ENCODE measurements around the gene FDX2.

The FDX2 gene

GRCh38 chr19:10321874-10322835 lies 6.3 kb upstream of the FDX2 start:
- peaks cover 29% of the 10 kb centered on the region for H3K36me3 Mint-ChIP-seq (ENCODE audit: low read depth)
- H3K4me1 Mint-ChIP-seq (ENCODE audit: low read depth), result no peaks in the 10 kb centered on the region
- DNase-seq (ENCODE audit: low spot score), result no peak
- no peaks in the 10 kb centered on the region for H3K27me3 Mint-ChIP-seq (ENCODE audit: low read depth)
- no peak overlapping the region for H3K4me3 Mint-ChIP-seq
- H3K27ac Mint-ChIP-seq, result peak overlapping the region; percentile 1
- no peaks in the 10 kb centered on the region for H3K9me3 Mint-ChIP-seq

- no peak for DNase-seq (ENCODE audit: low spot score)
- H3K27ac Mint-ChIP-seq, result no peak overlapping the region
- peaks cover 28% of the 10 kb centered on the region for H3K36me3 Mint-ChIP-seq (ENCODE audit: low read depth)
- H3K4me3 Mint-ChIP-seq, result no peak overlapping the region
- no peaks in the 10 kb centered on the region for H3K27me3 Mint-ChIP-seq (ENCODE audit: low read depth)
- no peaks in the 10 kb centered on the region for H3K9me3 Mint-ChIP-seq
- no peaks in the 10 kb centered on the region for H3K4me1 Mint-ChIP-seq (ENCODE audit: low read depth)
These were observed 5.6 kb upstream of the FDX2 start for GRCh38 chr19:10321417-10321797.

- no peak for DNase-seq (ENCODE audit: low spot score)
- H3K27me3 Mint-ChIP-seq (ENCODE audit: low read depth), result no peaks in the 10 kb centered on the region
- H3K27ac Mint-ChIP-seq, result no peak overlapping the region
- no peaks in the 10 kb centered on the region for H3K9me3 Mint-ChIP-seq
- H3K4me1 Mint-ChIP-seq (ENCODE audit: low read depth), result peaks cover 2% of the 10 kb centered on the region
- H3K36me3 Mint-ChIP-seq (ENCODE audit: low read depth), result peaks cover 31% of the 10 kb centered on the region
- H3K4me3 Mint-ChIP-seq, result no peak overlapping the region
These were observed 5.0 kb upstream of the FDX2 start for GRCh38 chr19:10320602-10321416.

GRCh38 chr19:10318807-10319682 lies 3.2 kb upstream of the FDX2 start:
- no peak for DNase-seq (ENCODE audit: low spot score)
- H3K9me3 Mint-ChIP-seq, result no peaks in the 10 kb centered on the region
- H3K36me3 Mint-ChIP-seq (ENCODE audit: low read depth), result peaks cover 30% of the 10 kb centered on the region
- H3K4me1 Mint-ChIP-seq (ENCODE audit: low read depth), result peaks cover 9% of the 10 kb centered on the region
- H3K27me3 Mint-ChIP-seq (ENCODE audit: low read depth), result no peaks in the 10 kb centered on the region
- H3K4me3 Mint-ChIP-seq, result no peak overlapping the region
- H3K27ac Mint-ChIP-seq, result no peak overlapping the region

GRCh38 chr19:10317857-10318462 lies 2.1 kb upstream of the FDX2 start:
- Mint-ChIP-seq H3K9me3 (no peaks in the 10 kb centered on the region), H3K4me1 (ENCODE audit: low read depth) (peaks cover 9% of the 10 kb centered on the region), H3K4me3 (no peak overlapping the region), H3K27ac (no peak overlapping the region), H3K36me3 (ENCODE audit: low read depth) (peaks cover 29% of the 10 kb centered on the region), H3K27me3 (ENCODE audit: low read depth) (no peaks in the 10 kb centered on the region)
- no peak for DNase-seq (ENCODE audit: low spot score)

- Mint-ChIP-seq H3K36me3 (ENCODE audit: low read depth) (peaks cover 29% of the 10 kb centered on the region), H3K4me3 (no peak overlapping the region), H3K27me3 (ENCODE audit: low read depth) (no peaks in the 10 kb centered on the region), H3K4me1 (ENCODE audit: low read depth) (peaks cover 9% of the 10 kb centered on the region), H3K9me3 (no peaks in the 10 kb centered on the region), H3K27ac (peak overlapping the region; percentile 20)
- DNase-seq (ENCODE audit: low spot score), result no peak
These were observed 1.4 kb upstream of the FDX2 start for GRCh38 chr19:10317045-10317856.

GRCh38 chr19:10316229-10317044 lies 622 bp upstream of the FDX2 start:
- peak overlapping the region; percentile 74 for H3K27ac Mint-ChIP-seq
- peak overlapping the region; percentile 92 for H3K4me3 Mint-ChIP-seq
- H3K36me3 Mint-ChIP-seq (ENCODE audit: low read depth), result peaks cover 24% of the 10 kb centered on the region
- H3K27me3 Mint-ChIP-seq (ENCODE audit: low read depth), result no peaks in the 10 kb centered on the region
- DNase-seq (ENCODE audit: low spot score), result no peak
- H3K9me3 Mint-ChIP-seq, result no peaks in the 10 kb centered on the region
- peaks cover 9% of the 10 kb centered on the region for H3K4me1 Mint-ChIP-seq (ENCODE audit: low read depth)

- H3K27ac Mint-ChIP-seq, result no peak within 1 kb of the TSS
- H3K27me3 Mint-ChIP-seq (ENCODE audit: low read depth), result no peaks in the 10 kb centered on the region
- H3K9me3 Mint-ChIP-seq, result no peaks in the 10 kb centered on the region
- no peaks in the 10 kb centered on the region for H3K36me3 Mint-ChIP-seq (ENCODE audit: low read depth)
- no peaks in the 10 kb centered on the region for H3K4me1 Mint-ChIP-seq (ENCODE audit: low read depth)
- DNase-seq (ENCODE audit: low spot score), result no peak
- no peak within 1 kb of the TSS for H3K4me3 Mint-ChIP-seq
These were observed 6.4 kb downstream of the FDX2 start, which contains the start of gene ZGLP1 for GRCh38 chr19:10309423-10309822. ZGLP1 (minus strand) TSS chr19:10309815.

GRCh38 chr19:10306327-10306726 lies 9.5 kb downstream of the FDX2 start:
- Mint-ChIP-seq H3K4me3 (no peak overlapping the region), H3K27me3 (ENCODE audit: low read depth) (peaks cover 3% of the 10 kb centered on the region), H3K9me3 (no peaks in the 10 kb centered on the region), H3K27ac (no peak overlapping the region), H3K4me1 (ENCODE audit: low read depth) (no peaks in the 10 kb centered on the region), H3K36me3 (ENCODE audit: low read depth) (no peaks in the 10 kb centered on the region)
- no peak for DNase-seq (ENCODE audit: low spot score)

- Mint-ChIP-seq H3K4me1 (ENCODE audit: low read depth) (no peaks in the 10 kb centered on the region), H3K27me3 (ENCODE audit: low read depth) (peaks cover 3% of the 10 kb centered on the region), H3K9me3 (no peaks in the 10 kb centered on the region), H3K36me3 (ENCODE audit: low read depth) (no peaks in the 10 kb centered on the region), H3K4me3 (no peak overlapping the region), H3K27ac (no peak overlapping the region)
- DNase-seq (ENCODE audit: low spot score), result no peak
These were observed 10.5 kb downstream of the FDX2 start for GRCh38 chr19:10305139-10305806.

GRCh38 chr19:10299545-10300458 lies 16.0 kb downstream of the FDX2 start:
- Mint-ChIP-seq H3K27ac (no peak overlapping the region), H3K4me1 (ENCODE audit: low read depth) (peaks cover 12% of the 10 kb centered on the region), H3K4me3 (no peak overlapping the region), H3K36me3 (ENCODE audit: low read depth) (no peaks in the 10 kb centered on the region), H3K27me3 (ENCODE audit: low read depth) (peaks cover 20% of the 10 kb centered on the region), H3K9me3 (no peaks in the 10 kb centered on the region)
- DNase-seq (ENCODE audit: low spot score), result no peak

All from T-helper 2 cell treated with Interferon-gamma antibody and Interleukin-4, amounts not matched to agents 5 μg/mL and 100 μg/mL, for 36 hours (primary cell).